Hematopoietic multipotent progenitor cell treated with erythropoietin and hydrocortisone succinate and interleukin-3 and kit ligand, for 4 days (in vitro differentiated cells): Measurements from ENCODE around the gene PPP1R18.
"Not testable (repeated sequence)": the region's sequence is repeated elsewhere in the genome, so short reads cannot be mapped to it uniquely, and the experiment has no call there.

Experiments used
- DNase-seq: peaks from one replicate; pipeline ENCODE4 v3.0.0-alpha.2; 2015

PPP1R18 gene

DNA sequence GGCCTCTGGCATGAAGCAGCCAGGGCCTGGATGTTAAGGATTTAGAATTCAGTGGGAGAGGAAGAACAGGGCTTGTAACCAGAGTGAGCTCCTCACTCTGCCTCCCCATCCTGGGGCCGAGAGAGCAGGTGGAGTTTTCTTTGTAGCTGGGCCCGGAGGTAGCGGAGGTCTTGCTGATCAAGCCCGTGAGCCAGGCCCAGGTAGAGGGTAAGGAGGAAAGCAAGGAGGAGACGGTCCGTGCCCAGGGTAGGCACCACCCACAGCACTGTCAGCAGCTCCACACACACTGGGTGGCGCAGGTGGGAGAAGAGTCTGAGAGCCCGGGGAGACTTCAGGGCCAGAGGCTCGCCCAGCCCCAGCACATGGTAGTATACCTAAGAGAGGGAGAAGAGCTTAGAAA, 2.1 kb upstream of the PPP1R18 start:
- no peak for DNase-seq

DNA sequence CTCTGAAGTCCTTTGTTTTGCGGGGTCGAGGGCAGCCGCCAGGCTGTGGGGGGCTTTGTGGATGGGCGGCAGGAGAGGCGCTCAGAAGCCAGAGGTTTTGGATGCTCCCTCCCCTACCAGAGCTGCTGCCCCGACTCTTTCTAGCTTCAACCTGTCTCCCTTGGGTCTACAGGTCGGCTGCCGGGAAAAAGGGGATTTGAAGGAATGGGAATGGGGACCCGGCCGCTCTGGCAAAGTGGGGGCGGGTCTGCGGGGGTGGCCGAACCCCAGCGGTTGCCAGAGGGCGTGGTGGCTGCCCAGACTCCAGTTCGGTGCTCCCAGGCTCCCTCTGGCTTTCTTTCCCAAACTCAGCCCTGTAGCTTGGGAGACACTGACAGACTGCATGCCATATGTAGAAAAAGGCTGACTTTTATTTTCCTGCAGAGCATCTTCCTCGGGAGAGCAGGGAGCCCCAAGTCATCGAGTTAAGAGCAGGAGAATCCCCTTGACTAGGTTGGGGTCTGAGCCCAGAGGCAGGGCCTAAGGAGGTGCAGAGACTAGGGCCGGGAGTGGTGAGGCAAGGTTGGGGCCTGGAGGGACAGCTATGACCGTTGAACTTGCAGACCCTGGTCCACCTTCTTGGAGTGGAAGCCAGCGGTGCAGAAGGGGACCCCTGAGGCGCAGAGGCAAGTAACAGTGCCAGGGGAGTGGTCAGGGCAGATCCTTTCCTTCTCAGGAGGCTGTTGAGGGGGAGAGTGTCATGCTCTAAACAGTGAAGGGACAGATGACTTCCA, 1.4 kb upstream of the PPP1R18 start:
- no peak for DNase-seq

- peak; percentile 90 for DNase-seq
Observed at GRCh38 chr6:30686908-30687658, 638 bp upstream of the PPP1R18 start.

GRCh38 chr6:30685157-30686008, 1.1 kb downstream of the PPP1R18 start:
- peak; percentile 69 for DNase-seq

DNA sequence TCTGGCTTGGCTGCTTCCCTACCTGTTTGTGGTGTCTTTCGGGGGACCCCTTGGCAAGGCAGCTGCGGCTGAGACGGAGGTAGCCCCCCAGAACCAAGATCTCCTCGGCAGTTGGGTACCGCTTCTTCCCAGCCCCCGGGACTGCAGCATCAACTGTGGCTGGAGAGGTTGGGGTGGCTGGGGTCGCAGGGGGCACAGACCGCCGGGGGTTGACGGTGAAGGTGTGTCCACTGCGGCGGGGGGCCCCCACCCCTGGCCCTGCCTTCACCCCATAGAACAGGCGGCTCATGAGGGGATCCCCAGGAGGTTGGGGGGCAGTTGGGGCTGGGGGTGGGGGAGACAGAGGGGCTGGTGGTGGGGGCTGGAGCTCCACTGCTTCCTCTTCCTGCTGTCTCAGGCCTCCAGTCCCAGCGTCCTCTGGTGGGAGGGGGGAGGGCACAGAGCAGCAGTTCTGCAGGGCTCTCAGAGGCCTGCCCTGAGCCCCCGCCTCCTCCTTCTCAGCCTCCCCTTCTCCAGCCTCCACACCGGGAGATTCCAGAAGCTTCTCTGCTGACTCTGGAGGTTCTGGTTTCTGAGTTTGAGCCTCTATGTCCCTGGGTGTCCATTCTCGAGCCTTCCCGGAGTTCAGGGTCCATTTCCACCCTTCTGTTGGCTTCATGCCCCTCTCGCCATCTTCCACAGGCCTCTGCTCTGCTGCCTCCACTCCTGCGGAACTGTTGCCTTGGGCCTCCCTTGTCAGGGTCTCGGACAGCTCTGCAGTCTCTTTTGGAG, 1.9 kb downstream of the PPP1R18 start:
- DNase-seq, result peak; percentile 86

DNA sequence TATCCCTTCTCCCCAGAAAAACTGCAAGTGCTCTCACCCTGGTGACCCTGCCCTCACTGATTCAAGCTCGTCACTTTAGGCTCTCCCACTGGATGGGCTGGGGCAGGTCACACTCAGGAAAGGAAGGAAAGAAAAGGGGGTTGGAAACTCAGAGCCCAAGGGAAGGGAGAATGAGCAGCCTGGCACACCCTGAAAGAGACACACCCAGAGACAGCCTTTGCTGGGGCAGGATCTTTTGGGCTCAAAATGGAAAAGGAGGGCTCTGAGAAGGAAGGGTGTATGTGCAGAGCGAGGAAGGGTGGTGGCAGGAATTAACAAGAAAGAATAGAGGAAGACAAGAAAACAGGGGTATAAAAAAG, 2.5 kb downstream of the PPP1R18 start:
- peak; percentile 35 for DNase-seq

DNA sequence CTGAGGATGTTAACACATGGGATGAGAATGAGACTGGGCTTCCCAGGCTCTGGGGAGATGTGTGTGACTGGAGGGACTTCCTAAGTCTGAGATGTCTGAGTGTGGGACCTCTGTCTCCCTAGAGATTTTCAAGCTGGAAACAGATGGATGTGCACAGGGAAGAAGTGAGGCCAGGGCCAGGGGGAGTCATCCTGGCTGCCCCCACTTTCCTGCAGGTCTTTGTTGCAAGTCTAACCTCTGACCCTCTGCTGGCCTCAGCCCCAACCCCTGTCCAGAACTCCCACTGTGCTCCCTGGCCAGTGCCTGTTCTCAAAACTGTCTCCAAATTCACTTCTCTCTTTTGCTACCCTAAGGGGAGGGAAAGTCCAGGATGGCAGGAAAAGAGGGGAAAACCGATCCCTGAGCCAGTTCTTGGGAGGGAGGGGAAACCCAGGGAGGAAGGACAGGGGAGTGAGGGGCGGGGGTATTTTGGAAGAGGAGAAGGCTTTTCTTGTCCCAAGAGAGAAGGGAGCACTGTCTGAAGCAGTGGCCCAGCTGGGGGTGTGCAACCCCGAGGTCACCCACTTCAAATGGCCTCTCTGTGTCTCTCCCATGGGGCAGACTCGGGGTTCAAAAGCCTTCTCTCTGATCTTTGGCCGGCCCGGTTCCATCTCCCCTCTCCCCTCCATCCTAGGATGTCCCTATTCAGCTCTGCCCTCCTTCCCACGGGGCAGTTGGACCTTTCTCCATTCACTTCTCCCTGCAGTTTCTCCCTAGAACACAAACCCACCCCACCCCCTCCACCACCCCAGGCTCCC, 3.1 kb downstream of the PPP1R18 start:
- DNase-seq, result no peak

GRCh38 chr6:30682143-30683117, 4.0 kb downstream of the PPP1R18 start:
- peak; percentile 98 for DNase-seq

- no peak for DNase-seq
Observed at GRCh38 chr6:30681766-30682142, 4.7 kb downstream of the PPP1R18 start.

DNA sequence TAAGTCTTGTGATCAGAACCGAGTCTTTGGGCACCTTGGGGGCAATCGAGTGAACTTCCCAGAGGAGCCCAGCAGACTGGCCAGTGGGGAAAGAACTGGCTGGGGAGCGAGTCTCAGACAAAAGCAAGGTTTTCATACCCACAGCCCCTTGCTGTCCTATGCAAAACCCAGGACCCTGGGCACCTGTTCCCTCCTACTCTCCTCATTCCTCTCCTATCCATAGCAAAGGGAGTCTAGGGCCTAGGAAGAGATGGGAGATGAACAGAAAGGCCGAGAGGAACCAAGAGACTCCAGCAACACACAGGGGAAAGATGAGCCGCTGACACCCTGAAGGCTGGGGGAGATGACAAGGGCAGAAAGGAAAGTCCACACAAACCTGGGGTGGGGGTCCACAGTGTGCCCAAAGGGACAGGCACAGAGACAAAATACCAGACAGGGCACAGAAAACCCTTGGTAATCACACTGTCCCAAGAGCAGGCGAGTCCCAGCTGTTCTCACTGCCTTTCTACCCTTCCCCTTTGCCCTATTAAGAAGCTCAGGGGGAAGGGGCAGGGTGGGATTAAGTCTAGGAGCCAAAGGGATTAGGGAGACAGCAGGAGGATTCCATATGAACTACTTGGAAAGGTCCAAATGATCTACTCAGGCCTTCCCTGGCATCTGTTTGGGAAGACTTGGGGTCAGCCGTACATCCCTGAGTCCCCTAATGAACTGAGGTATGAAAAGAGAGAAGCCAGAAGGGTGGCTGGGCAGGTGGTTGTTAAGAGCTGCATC, 6.5 kb downstream of the PPP1R18 start:
- DNase-seq, result no peak

DNA sequence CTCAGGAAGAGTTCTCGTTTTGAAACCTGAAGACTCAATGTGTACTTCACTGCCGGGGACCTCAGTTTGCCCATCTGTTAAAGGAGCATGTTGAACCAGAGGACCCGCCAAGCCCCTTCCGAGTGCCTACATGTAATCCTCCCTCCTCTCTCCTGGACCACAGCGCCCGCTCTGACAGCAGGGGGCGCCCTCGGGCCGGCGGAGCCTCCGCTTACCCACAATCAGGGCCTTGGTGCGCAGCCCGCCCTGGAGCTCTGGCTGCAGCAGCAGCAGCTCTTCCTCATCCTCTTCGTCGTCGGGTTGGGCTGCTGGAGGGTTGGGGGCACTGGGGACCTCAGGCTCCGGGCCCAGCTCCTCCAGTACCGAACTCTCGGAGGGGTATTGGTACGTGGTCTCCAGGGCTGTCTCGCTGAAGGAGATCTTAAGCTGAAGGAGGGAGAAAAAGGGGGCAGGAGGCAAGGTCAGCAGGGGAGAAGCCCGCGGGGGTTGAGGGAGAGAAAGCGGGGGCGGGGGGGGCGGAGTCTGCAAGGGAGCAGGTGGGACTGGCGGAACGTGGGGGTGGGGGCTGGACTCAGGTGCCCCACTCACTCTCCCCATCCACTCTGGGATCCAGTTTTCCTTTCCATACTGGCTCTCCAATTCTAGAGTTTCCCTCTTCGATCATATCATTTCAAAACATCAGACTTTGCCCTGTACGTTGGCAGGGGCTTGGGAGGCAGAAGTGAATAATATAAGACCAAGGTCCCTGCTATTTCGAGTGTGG, 7.3 kb downstream of the PPP1R18 start:
- DNase-seq, result peak; percentile 93

- DNase-seq, result no peak
Observed at GRCh38 chr6:30676660-30677285, 9.7 kb downstream of the PPP1R18 start.

- peak; percentile 98 for DNase-seq
Observed at GRCh38 chr6:30672445-30673253, 13.8 kb downstream of the PPP1R18 start, which contains the start of gene DHX16. Gene DHX16 (minus strand): TSS chr6:30673006. CDS start chr6:30672841, 165 bp downstream.

DNA sequence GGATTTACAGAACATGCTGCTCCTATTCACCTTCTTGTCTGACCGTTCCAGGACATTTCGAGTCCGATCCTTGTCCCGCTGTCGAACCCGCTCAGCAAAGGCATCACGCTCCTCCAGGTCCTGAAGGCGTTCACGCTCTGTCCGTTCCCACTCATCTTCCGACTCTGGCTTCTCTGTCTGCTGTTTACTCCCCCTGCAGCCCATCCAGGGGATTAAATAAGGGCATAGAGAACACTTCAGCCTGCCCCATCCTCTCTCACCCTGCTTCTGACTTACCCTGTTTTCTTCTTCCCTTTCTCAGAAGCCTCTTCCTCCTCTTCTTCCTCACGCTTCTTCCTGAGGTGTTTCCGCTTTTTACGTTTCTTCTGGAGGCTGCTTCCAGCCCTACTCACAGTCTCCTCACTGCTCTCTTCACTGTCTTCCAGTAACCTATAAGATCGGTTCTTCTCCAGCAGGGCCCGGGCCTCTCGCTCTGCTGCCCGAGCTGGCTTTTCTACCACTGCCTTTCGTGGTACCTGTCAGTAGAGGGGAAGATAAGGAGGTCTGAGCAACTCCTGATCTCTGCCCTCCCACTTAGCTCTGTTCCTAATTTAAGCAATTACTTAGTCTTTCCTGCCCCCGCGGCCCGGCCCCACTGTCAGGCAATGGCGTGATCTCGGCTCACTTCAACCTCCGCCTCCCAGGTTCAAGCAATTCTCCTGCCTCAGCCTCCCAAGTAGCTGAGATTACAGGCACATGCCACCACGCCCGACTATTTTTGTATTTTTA, 15.5 kb downstream of the PPP1R18 start:
- DNase-seq, result peak; percentile 51

DNA sequence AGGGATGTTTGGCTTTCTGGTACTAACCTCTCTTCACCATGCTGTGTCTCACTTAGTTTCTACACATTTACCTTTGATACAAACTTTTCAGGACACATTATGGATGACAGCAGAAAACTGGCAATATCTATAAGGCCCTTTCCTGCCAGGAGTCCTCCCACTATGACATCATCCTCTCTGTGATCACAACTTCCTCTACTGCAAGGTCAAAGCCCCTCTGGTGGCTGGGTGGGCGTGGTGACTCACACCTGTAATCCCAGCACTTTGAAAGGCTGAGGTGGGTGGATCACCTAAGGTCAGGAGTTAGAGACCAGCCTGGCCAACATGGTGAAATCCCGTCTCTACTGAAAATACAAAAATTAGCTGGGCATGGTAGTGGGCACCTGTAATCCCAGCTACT, 20.1 kb downstream of the PPP1R18 start:
- not testable (repeated sequence) for DNase-seq

GRCh38 chr6:30664994-30665767, 21.3 kb downstream of the PPP1R18 start:
- DNase-seq, result no peak
